ENCODE results near the gene MBOAT7.
"Not testable (repeated sequence)": the region's sequence is repeated elsewhere in the genome, so short reads cannot be mapped to it uniquely, and the experiment has no call there.

The MBOAT7 gene

GRCh38 chr19:54209811-54210494, 20.6 kb upstream of the MBOAT7 start:
- DNase-seq, result peak; percentile 53

- DNase-seq, result no peak
These were observed 19.9 kb upstream of the MBOAT7 start for GRCh38 chr19:54209058-54209810.

GRCh38 chr19:54208784-54209057, 19.3 kb upstream of the MBOAT7 start:
- no peak for DNase-seq

- no peak for DNase-seq
These were observed 18.8 kb upstream of the MBOAT7 start for GRCh38 chr19:54207983-54208783.

- DNase-seq, result no peak
These were observed 18.2 kb upstream of the MBOAT7 start for GRCh38 chr19:54207676-54207982.

GRCh38 chr19:54207193-54207592, 17.8 kb upstream of the MBOAT7 start:
- not testable (repeated sequence) for DNase-seq

GRCh38 chr19:54206831-54207177, 17.4 kb upstream of the MBOAT7 start:
- DNase-seq, result no peak

GRCh38 chr19:54206030-54206830, 16.9 kb upstream of the MBOAT7 start:
- DNase-seq, result no peak

- DNase-seq, result no peak
These were observed 15.5 kb upstream of the MBOAT7 start for GRCh38 chr19:54204767-54205468.

- no peak for DNase-seq
These were observed 13.8 kb upstream of the MBOAT7 start for GRCh38 chr19:54203151-54203611.

GRCh38 chr19:54201980-54202379, 12.6 kb upstream of the MBOAT7 start:
- no peak for DNase-seq

GRCh38 chr19:54201172-54201701, 11.9 kb upstream of the MBOAT7 start:
- DNase-seq, result no peak

- no peak for DNase-seq
These were observed 10.0 kb upstream of the MBOAT7 start for GRCh38 chr19:54199401-54199800.

GRCh38 chr19:54197121-54197520, 7.7 kb upstream of the MBOAT7 start:
- no peak for DNase-seq

- DNase-seq, result no peak
These were observed 7.2 kb upstream of the MBOAT7 start for GRCh38 chr19:54196536-54196935.

GRCh38 chr19:54194463-54194862, 5.1 kb upstream of the MBOAT7 start:
- DNase-seq, result not testable (repeated sequence)

- DNase-seq, result no peak
These were observed 3.6 kb upstream of the MBOAT7 start for GRCh38 chr19:54193011-54193410.

- no peak for DNase-seq
These were observed 2.6 kb upstream of the MBOAT7 start for GRCh38 chr19:54191811-54192453.

GRCh38 chr19:54191011-54191810, 1.8 kb upstream of the MBOAT7 start, which contains the start of gene TSEN34:
Gene TSEN34 (plus strand): TSS chr19:54191308. CDS start chr19:54191365, 57 bp downstream.
- peak; percentile 98 for DNase-seq

- peak; percentile 99 for DNase-seq
These were observed 1.2 kb upstream of the MBOAT7 start for GRCh38 chr19:54190503-54191010.
